Activated CD4-positive, alpha-beta T cell treated with anti-CD3 and anti-CD28 coated beads, Interleukin-2, Interleukin-6, amounts not matched to agents 100 ng/mL and 50 ng/mL, durations not matched to agents 16 hours and 8 hours (primary cell): ENCODE measurements around the gene GOSR1.
"Not testable (repeated sequence)": the region's sequence is repeated elsewhere in the genome, so short reads cannot be mapped to it uniquely, and the experiment has no call there.

Experiments used
- DNase-seq: peaks from one replicate; pipeline ENCODE4 v3.0.0-alpha.2; 2020

Gene GOSR1

GRCh38 chr17:30506481-30506880, 29.3 kb downstream of the GOSR1 start:
- DNase-seq: no peak

- DNase-seq: no peak
Measured at GRCh38 chr17:30513346-30513745, 36.1 kb downstream of the GOSR1 start.

DNA sequence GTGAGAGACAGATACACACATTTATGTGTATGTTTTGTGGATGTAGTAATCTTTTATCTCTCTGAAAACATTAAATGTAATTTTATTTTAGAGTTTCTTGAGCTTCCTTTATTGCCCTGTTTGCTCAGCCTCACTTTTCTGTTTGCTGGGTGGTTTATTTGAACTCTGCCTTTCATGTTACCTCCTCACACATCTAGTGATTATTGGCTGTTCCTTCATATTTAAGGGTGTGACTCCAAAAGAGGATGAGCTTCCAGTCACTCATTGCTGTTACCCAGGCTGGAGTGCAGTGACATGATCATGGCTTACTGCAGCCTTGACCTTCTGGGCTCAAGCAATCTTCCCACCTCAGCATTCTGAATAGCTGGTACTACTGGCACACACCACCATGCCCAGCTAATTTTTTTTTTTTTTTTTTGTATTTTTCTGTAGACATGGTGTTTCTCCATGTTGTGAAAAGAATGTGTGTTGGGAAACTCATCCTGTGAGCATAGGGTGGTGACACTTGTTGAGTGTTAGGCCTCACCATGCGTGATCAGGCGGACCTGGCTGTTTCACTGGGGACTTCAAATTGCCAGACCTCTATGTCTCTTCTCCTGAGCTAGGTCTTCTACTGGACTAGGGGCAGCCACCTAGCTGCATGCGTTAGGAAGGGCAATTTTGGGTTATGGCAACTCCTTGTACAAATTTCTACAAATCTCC, 37.8 kb downstream of the GOSR1 start:
- no peak for DNase-seq

DNA sequence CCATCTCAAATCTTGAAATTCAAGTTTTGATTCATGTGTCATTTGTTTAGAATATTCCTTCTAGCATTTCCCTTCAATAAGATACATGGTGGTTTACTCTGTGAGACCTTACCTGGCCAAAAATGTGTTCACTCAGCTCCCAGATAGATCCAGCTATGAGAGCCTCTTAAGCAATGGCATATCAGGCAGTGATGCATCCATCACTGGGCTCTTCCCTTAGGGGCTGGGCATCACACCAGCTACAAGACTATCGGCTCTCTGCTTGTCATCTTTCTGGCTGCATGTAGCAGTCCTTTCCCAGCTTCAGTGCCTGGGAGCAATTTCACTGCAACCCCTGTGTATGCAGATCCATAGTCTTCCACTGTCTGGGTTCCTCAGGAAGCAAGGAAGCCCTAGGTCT, 40.6 kb downstream of the GOSR1 start:
- no peak for DNase-seq

DNA sequence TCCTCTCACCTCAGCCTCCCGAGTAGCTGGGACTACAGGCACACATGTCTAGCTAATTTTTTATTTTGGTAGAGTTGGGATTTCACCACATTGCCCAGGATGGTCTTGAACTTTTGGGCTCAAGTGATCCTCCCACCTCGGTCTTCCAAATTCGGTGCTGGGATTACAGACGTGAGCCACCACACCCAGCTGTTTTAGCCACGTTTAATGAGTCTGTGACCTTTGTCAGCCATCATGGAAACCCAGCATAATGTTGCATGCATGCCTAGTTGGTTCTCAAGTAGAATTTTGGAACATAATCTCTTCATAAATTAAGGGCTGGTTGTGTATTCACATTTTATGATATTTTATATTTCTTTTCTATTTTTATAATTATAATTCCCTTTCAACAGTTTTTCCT, 42.0 kb downstream of the GOSR1 start:
- DNase-seq: no peak

DNA sequence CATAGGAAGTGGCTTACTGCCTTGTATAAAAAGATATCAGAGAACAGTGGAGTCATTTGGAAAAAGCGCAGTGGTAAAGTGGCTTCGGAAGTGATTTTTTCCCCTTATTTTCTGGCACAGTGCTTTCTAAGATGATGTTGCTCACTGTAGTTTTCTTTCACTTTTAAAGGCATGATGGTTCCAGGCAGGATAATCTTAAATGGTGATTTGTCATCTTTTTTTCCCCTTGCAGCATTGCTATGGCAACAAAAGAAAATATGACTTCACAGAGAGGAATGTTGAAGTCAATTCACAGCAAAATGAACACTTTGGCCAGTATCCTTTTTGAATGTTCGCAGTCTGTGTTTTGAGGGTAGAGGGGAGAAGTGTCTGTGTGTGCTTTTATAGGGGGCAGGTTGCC, 42.5 kb downstream of the GOSR1 start:
- DNase-seq: peak; percentile 7

GRCh38 chr17:30520436-30520835, 43.2 kb downstream of the GOSR1 start:
- no peak for DNase-seq

DNA sequence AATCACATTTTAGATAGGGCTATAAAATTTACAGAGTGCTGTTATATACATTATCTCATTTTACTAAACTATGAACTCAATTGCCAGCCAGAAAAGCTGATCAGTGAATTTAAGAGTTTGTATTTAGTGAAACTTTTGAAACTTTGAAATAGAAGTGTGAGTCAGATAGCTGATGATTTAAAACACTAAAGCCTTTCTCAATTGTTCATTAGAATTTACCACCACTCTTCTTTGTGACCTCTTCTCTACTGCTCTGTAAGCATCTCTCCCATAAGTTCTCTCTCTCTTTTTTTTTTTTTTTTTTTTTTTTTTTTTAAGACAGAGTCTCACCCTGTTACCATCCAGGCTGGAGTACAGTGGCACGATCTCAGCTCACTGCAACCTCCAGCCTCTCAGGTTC, 43.7 kb downstream of the GOSR1 start:
- no peak for DNase-seq

DNA sequence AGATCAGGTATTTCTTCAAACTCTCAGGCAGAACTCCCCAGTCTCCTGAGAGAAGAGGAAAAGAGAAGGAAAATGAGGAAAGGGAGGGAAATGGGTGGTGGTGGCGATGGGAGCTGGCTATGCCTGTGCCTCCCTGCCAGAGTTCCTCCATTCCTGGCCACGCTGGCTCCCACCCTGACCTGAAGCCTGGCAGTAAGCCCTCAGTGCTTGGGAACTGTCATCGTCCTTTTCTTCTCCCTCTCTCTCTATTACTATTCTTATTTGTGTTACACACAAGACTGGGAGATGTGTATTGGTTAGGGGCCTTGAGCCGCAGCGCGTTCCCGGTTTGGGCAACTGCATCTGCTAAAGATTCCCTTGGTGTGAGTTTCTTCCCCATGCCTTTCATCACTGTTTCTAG, 44.6 kb downstream of the GOSR1 start:
- no peak for DNase-seq

DNA sequence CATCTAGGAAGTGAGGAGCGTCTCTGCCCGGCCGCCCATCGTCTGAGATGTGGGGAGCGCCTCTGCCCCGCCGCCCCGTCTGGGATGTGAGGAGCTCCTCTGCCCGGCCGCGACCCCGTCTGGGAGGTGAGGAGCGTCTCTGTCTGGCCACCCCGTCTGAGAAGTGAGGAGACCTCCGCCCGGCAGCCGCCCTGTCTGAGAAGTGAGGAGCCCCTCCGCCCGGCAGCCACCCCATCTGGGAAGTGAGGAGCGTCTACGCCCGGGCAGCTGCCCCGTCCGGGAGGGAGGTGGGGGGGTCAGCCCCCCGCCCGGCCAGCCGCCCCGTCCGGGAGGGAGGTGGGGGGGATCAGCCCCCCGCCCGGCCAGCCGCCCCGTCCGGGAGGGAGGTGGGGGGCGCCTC, 46.0 kb downstream of the GOSR1 start:
- DNase-seq: not testable (repeated sequence)

GRCh38 chr17:30524847-30525246, 47.6 kb downstream of the GOSR1 start:
- no peak for DNase-seq

DNA sequence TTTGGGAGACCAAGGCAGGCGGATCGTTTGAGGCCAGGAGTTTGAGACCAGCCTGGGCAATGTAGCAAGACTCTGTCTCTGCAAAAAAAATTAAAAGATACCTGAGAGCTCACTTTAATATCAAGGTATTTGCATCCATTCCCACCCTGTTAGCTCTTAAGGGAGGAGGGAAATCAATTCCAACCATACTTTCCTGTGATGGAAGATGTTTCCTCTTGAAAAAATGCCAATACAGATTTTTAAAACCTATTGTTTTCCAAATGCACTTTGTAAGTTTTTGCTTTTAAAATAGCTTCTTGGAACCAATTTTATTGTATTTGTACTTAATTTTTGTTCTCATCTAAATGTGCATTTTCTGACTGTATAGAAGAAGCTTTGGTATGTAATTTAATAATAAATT, 49.2 kb downstream of the GOSR1 start:
- no peak for DNase-seq

DNA sequence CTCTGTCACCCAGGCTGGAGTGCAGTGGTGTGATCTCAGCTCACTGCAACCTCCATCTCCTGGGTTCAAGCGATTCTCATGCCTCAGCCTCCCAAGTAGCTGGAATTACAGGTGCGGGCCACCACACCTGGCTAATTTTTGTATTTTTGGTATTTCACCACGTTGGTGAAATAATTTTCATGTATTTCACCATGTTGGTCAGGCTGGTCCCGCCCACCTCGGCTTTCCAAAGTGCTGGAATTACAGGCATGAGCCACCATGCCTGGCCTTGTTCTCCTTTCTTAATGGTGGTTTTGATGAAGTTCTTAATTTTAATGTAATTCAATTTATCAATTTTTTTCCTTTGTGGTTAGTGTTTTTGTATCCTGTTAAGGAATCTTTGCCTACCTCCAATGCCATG, 51.5 kb downstream of the GOSR1 start:
- DNase-seq: not testable (repeated sequence)

GRCh38 chr17:30530346-30531025, 53.3 kb downstream of the GOSR1 start:
- no peak for DNase-seq

- DNase-seq: no peak
Measured at GRCh38 chr17:30532871-30533270, 55.7 kb downstream of the GOSR1 start.

- no peak for DNase-seq
Measured at GRCh38 chr17:30534298-30534697, 57.1 kb downstream of the GOSR1 start.

- no peak for DNase-seq
Measured at GRCh38 chr17:30534938-30535921, 58.0 kb downstream of the GOSR1 start.

DNA sequence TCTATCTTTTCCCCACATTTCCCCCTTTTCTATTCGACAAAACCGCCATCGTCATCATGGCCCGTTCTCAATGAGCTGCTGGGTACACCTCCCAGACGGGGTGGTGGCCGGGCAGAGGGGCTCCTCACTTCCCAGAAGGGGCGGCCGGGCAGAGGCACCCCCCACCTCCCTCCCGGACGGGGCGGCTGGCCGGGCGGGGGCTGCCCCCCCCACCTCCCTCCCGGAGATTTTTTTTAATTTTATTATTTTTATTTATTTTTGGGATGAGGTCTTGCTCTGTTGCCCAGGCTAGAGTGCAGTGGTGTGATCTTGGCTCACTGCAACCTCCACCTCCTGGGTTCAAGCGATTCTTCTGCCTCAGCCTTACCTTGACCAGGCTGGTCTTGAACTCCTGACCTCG, 59.6 kb downstream of the GOSR1 start:
- not testable (repeated sequence) for DNase-seq

DNA sequence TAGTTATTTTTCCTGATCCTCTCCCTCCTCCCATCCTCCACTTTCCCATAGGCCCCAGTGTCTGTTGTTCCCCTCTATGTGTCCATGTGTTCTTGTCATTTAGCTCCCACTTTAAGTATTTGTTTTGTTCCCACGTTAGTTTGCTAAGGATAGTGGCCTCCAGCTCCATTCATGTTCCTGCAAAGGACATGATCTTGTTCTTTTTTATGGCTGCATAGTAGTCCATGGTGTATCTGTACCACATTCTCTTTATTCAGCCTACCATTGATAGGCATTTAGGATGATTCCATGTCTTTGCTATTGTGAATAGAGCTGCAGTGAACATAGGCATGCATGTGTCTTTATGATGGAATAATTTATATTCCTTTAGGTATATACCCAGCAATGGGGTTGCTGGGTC, 60.5 kb downstream of the GOSR1 start:
- DNase-seq: not testable (repeated sequence)

- DNase-seq: no peak
Measured at GRCh38 chr17:30541802-30542201, 64.6 kb downstream of the GOSR1 start.

GRCh38 chr17:30543456-30543855, 66.2 kb downstream of the GOSR1 start:
- DNase-seq: no peak

DNA sequence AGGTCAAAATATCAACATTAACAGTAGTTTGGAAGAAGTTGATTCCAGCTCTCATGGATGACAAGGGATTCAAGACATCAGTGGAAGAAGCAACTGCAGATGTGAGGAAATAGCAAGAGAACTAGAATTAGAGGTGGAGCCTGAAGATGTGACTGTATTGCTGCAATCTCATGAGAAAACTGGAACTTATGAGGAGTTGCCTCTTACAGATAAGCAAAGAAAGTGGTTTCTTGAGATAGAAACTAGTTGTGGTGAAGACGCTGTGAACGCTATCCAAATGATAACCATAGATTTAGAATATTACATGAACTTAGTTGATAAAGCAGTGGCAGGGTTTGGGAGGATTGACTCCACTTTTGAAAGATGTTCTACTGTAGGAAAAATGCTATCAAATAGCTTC, 67.8 kb downstream of the GOSR1 start:
- DNase-seq: no peak

DNA sequence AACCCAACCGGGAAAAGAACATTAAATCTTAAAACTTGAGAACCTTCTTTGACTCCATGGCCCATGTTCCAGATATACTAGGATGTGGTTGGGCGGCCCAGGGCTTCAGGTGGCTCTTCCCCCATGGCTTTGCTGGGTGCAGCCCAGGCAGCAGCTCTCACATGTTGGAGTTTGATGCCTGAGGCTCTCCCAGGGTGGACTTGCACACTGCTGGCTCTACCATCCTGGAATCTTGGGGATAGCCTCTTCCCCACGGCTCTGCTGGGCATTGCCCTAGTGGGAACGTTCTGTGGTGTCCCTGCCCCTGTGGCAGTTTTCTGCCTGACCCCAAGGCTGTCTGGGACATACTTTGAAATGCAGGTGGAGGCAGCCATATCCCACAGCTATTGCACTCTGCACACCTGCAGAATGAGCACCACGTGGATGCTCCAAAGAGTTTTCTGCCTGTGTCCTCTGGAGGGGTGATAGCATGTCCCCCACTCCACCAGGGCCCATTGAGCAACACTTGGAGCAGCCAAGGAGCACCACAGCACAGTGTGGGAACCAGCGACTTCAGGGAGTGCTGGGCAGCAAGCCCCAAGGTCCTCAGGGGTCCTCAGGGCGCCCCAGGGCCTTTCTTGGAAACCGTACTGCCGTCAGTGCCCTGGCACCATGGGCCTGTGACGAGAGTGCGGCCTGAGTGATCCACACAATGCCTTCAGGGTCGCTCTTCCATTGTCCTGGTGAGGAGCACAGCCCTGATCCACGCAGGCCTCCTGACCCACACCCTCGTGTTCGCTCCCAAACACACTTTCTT, 70.8 kb downstream of the GOSR1 start:
- no peak for DNase-seq
